ENCODE data around the gene OTOS. TPM values are rescaled to one million over a fixed set of nuclear protein-coding genes. Genes with fewer than 3 reads are reported as not detected.

The OTOS gene
- total RNA-seq, 2 experiments from 2014 or later: not detected

GRCh38 chr2:240162531-240162930, 22.1 kb upstream of the OTOS start:
- Mint-ChIP-seq H3K27ac (no peak overlapping the region), H3K4me1 (ENCODE audit: low read depth) (no peaks in the 10 kb centered on the region), H3K9me3 (no peaks in the 10 kb centered on the region), H3K4me3 (no peak overlapping the region), H3K36me3 (ENCODE audit: low read depth) (no peaks in the 10 kb centered on the region), H3K27me3 (peaks cover 3% of the 10 kb centered on the region)
- ChIA-PET CTCF (no interaction called here), POLR2A (no interaction called here)
- ATAC-seq (no peak), DNase-seq (no peak)
- intact Hi-C loops (cut with micrococcal nuclease): no loop called here
- TF ChIP-seq CTCF (IDR thresholded peaks at IDR 0.05): no peak

GRCh38 chr2:240162032-240162431, 21.6 kb upstream of the OTOS start:
- Mint-ChIP-seq H3K9me3 (no peaks in the 10 kb centered on the region), H3K36me3 (ENCODE audit: low read depth) (no peaks in the 10 kb centered on the region), H3K27ac (no peak overlapping the region), H3K4me1 (ENCODE audit: low read depth) (no peaks in the 10 kb centered on the region), H3K4me3 (no peak overlapping the region), H3K27me3 (peaks cover 3% of the 10 kb centered on the region)
- ChIA-PET CTCF (no interaction called here), POLR2A (no interaction called here)
- DNase-seq (no peak), ATAC-seq (no peak)
- TF ChIP-seq CTCF (IDR thresholded peaks at IDR 0.05): no peak
- intact Hi-C loops (cut with micrococcal nuclease): no loop called here

- Mint-ChIP-seq H3K27ac (no peak overlapping the region), H3K27me3 (peaks cover 3% of the 10 kb centered on the region), H3K9me3 (no peaks in the 10 kb centered on the region), H3K4me3 (no peak overlapping the region), H3K36me3 (ENCODE audit: low read depth) (no peaks in the 10 kb centered on the region), H3K4me1 (ENCODE audit: low read depth) (no peaks in the 10 kb centered on the region)
- POLR2A ChIA-PET: no interaction called here
- no peak for DNase-seq
- intact Hi-C loops (cut with micrococcal nuclease): no loop called here
- no peak for TF ChIP-seq CTCF (IDR thresholded peaks at IDR 0.05)
- ATAC-seq: no peak
- CTCF ChIA-PET: no interaction called here
Measured at GRCh38 chr2:240161087-240161750, 20.8 kb upstream of the OTOS start.

GRCh38 chr2:240160291-240161086, 20.0 kb upstream of the OTOS start:
- Mint-ChIP-seq H3K27me3 (peaks cover 3% of the 10 kb centered on the region), H3K4me1 (ENCODE audit: low read depth) (no peaks in the 10 kb centered on the region), H3K27ac (no peak overlapping the region), H3K36me3 (ENCODE audit: low read depth) (no peaks in the 10 kb centered on the region), H3K4me3 (no peak overlapping the region), H3K9me3 (no peaks in the 10 kb centered on the region)
- ChIA-PET POLR2A (no interaction called here), CTCF (no interaction called here)
- no peak for DNase-seq
- ATAC-seq: no peak
- intact Hi-C loops (cut with micrococcal nuclease): no loop called here
- no peak for TF ChIP-seq CTCF (IDR thresholded peaks at IDR 0.05)

GRCh38 chr2:240159251-240159839, 18.9 kb upstream of the OTOS start:
- no peaks in the 10 kb centered on the region for H3K9me3 Mint-ChIP-seq
- H3K27me3 Mint-ChIP-seq: peaks cover 3% of the 10 kb centered on the region
- CTCF ChIA-PET: no interaction called here
- intact Hi-C loops (cut with micrococcal nuclease): no loop called here
- DNase-seq: no peak
- ATAC-seq: no peak
- H3K36me3 Mint-ChIP-seq (ENCODE audit: low read depth): no peaks in the 10 kb centered on the region
- no peaks in the 10 kb centered on the region for H3K4me1 Mint-ChIP-seq (ENCODE audit: low read depth)
- POLR2A ChIA-PET: no interaction called here
- H3K4me3 Mint-ChIP-seq: no peak overlapping the region
- no peak for TF ChIP-seq CTCF (IDR thresholded peaks at IDR 0.05)
- H3K27ac Mint-ChIP-seq: no peak overlapping the region
